SJSA1 (cell line): ENCODE measurements around the gene ZNF350. TPM values are rescaled to one million over a fixed set of nuclear protein-coding genes. Genes with fewer than 3 reads are reported as not detected.

ENCODE experiments used
- total RNA-seq: library from RNA; depleted of rRNA; stranded (reverse); fragments of >200 nt; shearing (Covaris generic); gene quantifications from 2 replicates; pipeline ENCODE4 v1.2.3, GENCODE V29; 2014; rRNA removed

ZNF350 gene
- total RNA-seq, 1 experiment from 2014 or later: 2.9 TPM

Other genes with a start within 250 kb of the ZNF350 start
- gene FPR1, start 235.0 kb downstream of the ZNF350 start, total RNA-seq: not detected in 2 replicates
- not detected in 2 replicates for gene FPR2, start 225.7 kb downstream of the ZNF350 start, total RNA-seq
- gene FPR3, start 191.7 kb downstream of the ZNF350 start, total RNA-seq: not detected in 2 replicates
- 1.6 and 2.9 TPM in 2 replicates for gene ZNF577, start 98.9 kb downstream of the ZNF350 start, total RNA-seq
- 3.5 and 4.8 TPM in 2 replicates for gene ZNF649, start 81.8 kb downstream of the ZNF350 start, total RNA-seq
- 2.1 and 2.6 TPM in 2 replicates for gene ZNF613, start 59.4 kb downstream of the ZNF350 start, total RNA-seq
- gene ZNF615, start 21.4 kb upstream of the ZNF350 start, total RNA-seq: 3.5 and 5.7 TPM in 2 replicates
- 4.9 and 10.6 TPM in 2 replicates for gene ZNF614, start 41.5 kb upstream of the ZNF350 start, total RNA-seq
- 4.8 and 5.1 TPM in 2 replicates for gene ZNF432, start 62.0 kb upstream of the ZNF350 start, total RNA-seq
- gene ZNF841, start 108.9 kb upstream of the ZNF350 start, total RNA-seq: 7.6 and 13.6 TPM in 2 replicates
- gene ZNF616, start 153.1 kb upstream of the ZNF350 start, total RNA-seq: 4.6 and 7.7 TPM in 2 replicates
- 4.3 and 5.9 TPM in 2 replicates for gene ZNF836, start 184.8 kb upstream of the ZNF350 start, total RNA-seq
- gene PPP2R1A, start 203.2 kb upstream of the ZNF350 start, total RNA-seq: 245 and 250 TPM in 2 replicates